Activated effector memory CD4-positive, alpha-beta T cell treated with anti-CD3 and anti-CD28 coated beads, Interleukin-2, amount 50 U/mL, for 16 hours (primary cell): ENCODE results near the gene NSL1.
"Not testable (repeated sequence)": the region's sequence is repeated elsewhere in the genome, so short reads cannot be mapped to it uniquely, and the experiment has no call there.

Experiments used
- DNase-seq: peaks from one replicate; pipeline ENCODE4 v3.0.0-alpha.2; 2020

The NSL1 gene

DNA sequence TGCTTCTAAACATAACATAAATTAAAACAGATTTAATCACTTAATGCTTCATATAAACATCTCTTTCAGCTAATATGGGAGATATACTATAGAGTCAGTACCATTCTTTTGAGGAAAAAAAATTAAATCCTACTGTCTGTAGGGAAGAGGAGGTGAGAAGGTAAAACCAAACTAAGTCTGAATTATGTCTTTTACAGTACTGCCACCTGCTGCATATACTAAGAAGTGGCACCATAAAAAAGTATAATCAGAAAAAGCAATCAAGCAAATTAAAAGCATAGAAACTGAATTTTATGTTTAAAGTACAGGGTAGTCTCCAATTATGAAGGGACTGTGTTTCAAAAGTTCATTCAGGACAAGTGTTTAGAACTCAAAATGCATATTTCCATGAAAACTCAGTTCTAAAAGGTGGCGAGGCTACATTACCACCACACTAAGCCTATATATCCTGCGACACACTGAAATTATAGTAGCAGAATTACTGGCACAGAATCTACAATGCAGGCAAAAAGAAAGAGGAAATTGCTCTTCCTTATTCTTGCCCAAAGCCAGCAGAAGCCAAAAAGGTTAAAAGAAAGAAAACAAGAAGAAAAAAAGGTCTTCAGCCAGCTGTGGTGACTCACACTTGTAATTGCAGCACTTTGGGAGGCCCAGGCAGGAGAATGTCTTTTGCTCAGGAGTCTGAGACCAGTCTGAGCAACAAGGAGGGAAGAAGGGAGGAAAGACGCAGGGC lies 9.0 kb downstream of the NSL1 start:
- no peak for DNase-seq

GRCh38 chr1:212781225-212781624 lies 10.4 kb downstream of the NSL1 start:
- no peak for DNase-seq

- no peak for DNase-seq
Observed at GRCh38 chr1:212780759-212781158, 10.8 kb downstream of the NSL1 start.

- DNase-seq = not testable (repeated sequence)
Observed at GRCh38 chr1:212779086-212779485, 12.5 kb downstream of the NSL1 start.

DNA sequence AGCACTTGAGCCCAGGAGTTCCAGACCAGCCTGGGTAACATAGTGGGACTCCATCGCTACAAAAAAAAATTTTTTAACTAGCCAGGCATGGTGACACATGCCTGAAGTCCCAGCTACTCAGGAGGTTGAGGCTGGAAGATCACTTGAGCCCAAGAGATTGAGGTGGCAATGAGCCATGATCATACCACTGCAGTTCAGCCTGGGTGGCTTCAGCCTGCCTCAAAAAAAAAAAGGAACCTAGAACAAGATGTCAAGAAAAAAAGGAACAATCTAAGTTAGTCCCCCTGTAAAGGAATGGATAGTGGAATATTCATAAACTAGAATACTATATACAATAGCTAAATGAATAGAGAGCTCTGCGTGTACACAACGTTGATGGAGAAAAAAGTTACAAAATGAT lies 14.4 kb downstream of the NSL1 start:
- no peak for DNase-seq

DNA sequence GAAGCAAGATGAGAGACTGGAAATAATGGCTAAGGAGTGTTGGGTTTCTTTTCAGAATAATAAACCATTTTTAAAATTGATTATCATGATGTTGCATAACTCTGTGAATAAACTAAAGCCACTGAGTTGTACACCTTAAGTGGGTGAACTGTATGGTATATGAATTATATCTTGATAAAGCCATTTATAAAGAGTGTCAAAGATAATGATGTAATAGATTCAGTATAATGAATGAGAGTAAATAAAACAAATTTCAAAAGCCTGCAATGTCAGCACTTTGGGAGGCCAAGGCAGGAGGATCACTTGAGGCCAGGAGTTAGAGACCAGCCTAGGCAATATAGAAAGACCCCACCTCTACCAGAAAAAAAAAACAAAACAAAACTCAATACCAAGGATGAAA lies 16.3 kb downstream of the NSL1 start:
- no peak for DNase-seq

DNA sequence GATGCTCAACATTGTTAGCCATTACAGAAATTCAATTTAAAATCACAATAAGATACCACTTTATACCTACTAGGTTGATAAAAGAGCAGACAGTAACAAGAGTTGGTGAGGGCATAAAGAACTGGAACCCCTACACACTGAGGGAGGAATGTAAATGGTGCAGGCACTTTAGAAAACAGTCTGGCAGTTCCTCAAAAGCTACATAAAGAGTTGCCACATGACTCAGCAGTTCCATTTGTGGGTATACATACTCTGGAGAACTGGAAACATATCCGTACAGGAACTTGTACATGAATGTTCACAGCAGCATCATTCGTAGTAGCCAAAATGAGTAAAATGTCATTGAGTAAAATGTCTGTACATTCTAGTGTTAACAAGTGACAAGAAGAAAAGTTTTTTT lies 17.0 kb downstream of the NSL1 start:
- DNase-seq = no peak

DNA sequence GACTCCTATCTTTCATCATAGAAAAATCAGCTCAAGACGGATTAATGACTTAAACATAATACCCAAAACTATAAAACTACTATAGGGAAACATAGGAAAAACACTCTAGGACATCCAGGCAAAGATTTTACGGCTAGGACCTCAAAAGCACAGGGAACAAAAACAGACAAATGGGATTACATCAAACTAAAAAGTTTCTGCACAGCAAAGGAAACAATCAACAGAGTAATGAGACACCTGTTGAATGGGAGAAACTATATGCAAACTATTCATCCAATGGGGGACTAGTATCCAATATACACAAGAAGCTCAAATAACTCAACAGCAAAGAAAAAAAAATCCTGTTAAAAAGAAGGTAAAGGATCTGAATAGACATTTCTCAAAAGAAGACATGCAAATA lies 18.6 kb downstream of the NSL1 start:
- no peak for DNase-seq

- DNase-seq = no peak
Observed at GRCh38 chr1:212771341-212771740, 20.2 kb downstream of the NSL1 start.

GRCh38 chr1:212769459-212770167 lies 22.0 kb downstream of the NSL1 start:
- DNase-seq = no peak

DNA sequence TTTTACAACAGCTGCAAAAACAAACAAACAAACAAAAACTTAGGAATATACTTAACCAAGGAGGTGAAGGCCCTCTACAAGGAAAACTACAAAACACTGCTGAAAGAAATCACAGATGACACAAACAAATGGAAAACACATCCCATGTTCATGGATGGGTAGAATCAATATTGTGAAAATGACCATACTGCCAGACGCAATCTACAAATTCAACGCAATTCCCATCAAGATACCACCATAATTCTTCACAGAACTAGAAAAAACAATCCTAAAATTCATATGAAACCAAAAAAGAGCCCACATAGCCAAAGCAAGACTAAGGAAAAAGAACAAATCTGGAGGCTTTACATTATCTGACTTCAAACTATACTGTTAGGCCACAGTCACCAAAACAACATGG lies 24.8 kb downstream of the NSL1 start:
- DNase-seq = not testable (repeated sequence)

DNA sequence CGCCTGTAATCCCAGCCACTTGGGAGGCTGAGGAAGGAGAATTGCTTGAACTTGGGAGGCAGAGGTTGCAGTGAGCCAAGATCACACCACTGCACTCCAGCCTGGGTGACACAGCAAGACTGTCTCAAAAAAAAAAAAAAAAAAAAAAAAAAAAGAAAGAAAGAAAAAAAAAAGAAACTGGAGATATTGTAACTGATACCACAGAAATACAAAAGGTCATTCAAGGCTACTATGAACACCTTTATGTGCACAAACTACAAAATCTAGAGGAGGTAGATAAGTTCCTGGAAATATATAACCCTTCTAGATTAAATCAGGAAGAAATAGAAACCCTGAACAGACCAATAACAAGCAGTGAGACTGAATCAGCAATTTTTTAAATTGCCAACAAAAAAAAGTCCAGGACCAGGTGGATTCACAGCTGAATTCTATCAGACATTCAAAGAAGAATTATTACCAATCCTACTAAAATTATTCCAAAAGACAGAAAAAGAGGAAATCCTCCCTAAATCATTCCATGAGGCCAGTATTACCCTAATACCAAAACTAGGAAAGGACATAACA lies 26.8 kb downstream of the NSL1 start:
- not testable (repeated sequence) for DNase-seq

DNA sequence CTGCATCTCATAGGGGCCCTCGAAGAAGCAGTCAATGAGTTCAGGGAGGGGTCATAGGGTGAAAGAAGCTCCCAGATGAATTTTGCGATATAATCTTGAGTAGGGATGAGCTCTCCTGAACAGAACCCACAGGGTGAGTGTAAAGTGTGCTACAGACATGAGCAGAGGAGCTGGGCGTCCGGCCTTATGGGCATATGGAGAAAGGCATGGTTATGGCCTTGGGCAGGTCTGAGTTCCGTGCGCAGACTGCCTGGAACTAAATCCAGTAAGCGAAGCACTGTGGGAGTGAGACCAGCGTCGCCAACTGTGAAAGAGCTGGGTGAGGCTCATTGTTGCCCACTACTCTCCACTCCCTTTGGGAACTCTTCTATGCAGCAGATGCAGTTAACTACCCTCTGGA lies 28.7 kb downstream of the NSL1 start:
- no peak for DNase-seq

DNA sequence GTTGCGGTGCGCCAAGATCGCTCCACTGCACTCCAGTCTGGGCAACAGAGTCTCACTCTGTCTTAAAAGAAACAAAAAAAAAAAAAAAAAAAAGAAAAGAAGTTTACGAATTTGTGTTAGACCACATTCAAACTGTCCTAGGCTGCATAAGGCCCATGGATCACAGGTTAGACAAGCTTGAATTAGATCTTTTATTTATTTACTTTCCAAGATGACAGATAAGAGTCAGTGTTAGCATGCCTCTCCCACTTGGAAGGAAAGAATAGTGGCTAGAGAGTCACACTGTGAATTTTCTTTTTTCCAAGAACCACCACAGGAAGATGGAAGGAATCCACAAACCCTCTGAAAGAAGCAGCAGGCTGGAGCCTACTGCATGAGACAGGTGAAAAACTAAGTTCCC lies 29.3 kb downstream of the NSL1 start:
- DNase-seq = no peak

- DNase-seq = peak; percentile 82
Observed at GRCh38 chr1:212760126-212760823, 31.3 kb downstream of the NSL1 start.

DNA sequence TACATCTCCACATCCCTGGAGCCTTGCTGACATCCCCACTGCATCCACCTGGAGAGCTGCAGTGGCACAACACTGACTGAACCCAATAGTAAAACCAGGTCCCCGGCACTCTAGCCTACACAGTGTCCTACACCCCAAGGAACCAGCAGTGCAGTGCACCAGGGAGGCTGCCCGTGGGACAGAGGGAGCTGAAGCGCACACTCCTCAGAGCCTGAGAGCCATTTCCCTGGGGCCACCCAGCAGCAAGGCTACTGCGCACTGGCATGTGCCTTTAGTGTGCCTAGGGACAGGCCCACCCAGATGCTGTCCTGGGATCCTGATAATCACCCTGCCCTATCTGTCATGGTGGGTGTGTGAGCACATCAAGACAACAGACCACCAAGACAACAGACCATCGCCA lies 31.9 kb downstream of the NSL1 start:
- no peak for DNase-seq

DNA sequence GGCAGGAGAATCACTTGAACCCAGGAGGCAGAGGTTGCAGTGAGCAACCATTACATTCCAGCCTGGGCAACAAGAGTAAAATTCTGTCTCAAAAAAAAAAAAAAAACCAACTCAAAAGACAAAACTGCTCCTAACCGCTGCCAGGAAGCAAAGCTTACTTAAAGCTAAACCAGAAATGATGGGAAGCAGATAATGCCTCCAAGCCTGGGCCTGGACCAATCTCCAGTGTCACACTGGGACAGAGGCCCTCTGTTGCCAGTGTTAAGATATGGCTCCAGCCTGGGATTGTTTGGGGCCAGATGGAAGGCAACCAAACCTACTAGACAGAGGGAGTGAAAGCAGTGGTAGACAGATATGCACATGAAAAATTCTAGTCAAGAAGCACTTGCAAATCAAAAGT lies 36.9 kb downstream of the NSL1 start:
- DNase-seq = no peak

DNA sequence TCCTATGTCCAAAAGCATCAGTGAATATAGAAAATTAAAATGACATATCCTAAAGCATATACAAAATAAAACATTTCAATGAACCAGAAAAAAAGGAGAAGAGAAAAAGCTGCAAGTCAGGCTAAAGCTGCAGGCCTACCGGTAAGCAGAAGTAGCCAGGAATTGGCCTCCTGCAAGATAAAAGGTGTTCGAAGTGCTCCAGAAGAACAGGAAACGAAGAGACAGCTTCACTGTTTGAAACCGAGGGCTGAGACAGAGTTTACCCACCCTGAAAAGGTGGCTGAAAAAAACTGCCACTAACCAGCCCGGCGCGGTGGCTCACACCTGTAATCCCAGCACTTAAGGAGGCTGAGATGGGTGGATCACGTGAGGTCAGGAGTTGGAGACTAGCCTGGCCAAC lies 37.4 kb downstream of the NSL1 start:
- no peak for DNase-seq

DNA sequence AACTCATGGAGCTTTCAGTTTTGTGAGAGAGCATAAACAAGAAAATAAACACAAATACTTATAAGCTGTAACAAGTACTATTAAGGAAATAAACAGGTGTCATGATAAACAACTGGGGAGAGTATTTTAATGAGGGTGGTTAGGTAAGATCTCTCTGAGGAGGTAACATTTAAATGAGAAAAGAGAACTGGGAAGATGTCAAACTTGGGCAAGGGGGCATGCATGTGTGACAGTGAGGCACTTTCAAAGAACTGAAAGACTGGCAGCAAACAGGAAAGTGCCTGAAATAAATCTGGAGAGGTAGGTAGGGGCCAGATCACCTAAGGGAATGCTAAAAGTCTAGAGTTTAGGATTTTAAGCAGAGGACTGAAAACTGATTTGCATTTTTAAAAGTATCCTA lies 37.8 kb downstream of the NSL1 start:
- no peak for DNase-seq

DNA sequence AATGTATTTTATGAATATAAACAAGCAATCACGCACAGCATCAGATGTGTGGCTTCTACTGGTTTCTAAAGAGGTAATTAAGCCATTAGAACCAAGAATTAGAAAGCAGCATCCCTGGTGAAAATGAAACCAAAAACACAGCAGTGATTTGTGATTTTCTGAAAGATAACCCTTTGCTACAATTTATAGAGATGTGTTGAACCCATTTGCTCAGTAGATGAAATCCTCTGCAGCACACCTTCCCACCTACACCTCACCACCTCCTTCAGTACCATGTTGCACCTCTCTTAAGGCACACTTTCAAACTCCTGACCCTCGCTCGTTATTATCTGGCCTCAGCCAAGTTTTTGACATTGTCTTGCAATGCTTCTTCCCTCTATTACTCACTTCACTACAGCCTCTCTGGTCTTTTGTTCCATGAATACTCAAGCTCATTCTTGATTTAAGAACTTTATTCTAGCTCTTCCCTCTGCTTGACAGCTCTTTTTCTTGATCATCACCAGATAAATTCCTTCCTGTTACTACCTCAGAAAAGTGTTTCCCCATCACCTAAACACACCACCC lies 38.6 kb downstream of the NSL1 start:
- no peak for DNase-seq

DNA sequence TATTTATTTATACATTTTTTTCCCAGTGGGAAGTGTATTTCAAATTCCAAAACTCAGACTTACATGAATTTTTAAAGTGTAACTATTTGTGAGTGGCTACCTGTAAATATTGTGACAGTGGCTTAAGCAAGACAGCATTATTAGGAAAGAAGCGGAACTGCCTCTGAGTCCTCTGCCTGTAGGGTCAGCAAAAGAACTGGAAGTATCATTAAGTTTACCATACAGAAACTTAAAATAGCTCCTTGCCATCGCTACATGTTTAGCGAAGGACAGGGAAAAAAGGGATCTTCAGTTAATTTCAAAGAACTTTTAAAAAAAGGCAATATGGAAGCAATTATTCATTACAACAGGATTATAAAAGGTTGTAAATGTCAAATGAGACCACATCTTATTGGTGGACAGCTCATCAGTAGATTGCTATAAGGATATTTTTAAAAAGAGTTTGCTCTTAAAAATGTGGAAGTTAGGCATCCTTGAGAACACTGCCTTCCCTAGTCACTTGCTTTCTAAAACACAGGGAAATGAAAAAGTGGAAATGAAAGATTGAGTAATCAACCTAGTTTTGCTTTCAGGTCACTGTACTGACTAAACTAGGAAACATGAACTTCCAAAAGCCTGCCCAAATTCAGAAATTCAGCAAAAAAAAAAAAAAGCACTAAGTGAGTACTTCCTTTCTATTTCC lies 39.2 kb downstream of the NSL1 start:
- DNase-seq = no peak

GRCh38 chr1:212749821-212750535 lies 41.6 kb downstream of the NSL1 start:
- no peak for DNase-seq
